GM12892 (cell line): ENCODE measurements around the gene EPHA10.

Source experiments
- POLR2A ChIP-seq: IDR thresholded peaks from 2 replicates; pipeline ENCODE4 v1.6.1; 2011; ENCODE audit warnings: low read depth, low read length, control low read depth
- POLR2AphosphoS5 ChIP-seq: IDR thresholded peaks from 2 replicates; pipeline ENCODE4 v1.6.1; 2011; ENCODE audit warnings: low read depth, low read length, control low read depth

GRCh38 chr1:37705399-37705798, 59.5 kb downstream of the EPHA10 start:
- TF ChIP-seq POLR2AphosphoS5 (no peak), POLR2A (no peak)
